Upper lobe of left lung (tissue), 4 donors: ENCODE measurements around the gene ITGA1.

ENCODE experiments used
- CTCF ChIP-seq, 6 experiments: fragments of 450-650 bp in 4 of 6; fragments of 200-600 bp in 2 of 6; sonication (generic) in 2 of 6; IDR thresholded peaks; one replicate each; pipeline ENCODE4 v1.5.1; 2016 to 2019; ENCODE audit warnings: antibody characterized with exemption in 6 of 6
- POLR2A ChIP-seq, 4 donors: fragments of 450-650 bp; IDR thresholded peaks; one replicate each; pipeline ENCODE4 v1.5.1; 2016 to 2017; ENCODE audit warnings: antibody characterized with exemption in 4 of 4, mild to moderate bottlenecking in 2 of 4
- POLR2AphosphoS5 ChIP-seq, 2 donors: sonication (generic); formaldehyde crosslinking; IDR thresholded peaks; one replicate each; pipeline ENCODE4 v1.5.1; 2017; ENCODE audit warnings: antibody characterized with exemption in 2 of 2

DNA sequence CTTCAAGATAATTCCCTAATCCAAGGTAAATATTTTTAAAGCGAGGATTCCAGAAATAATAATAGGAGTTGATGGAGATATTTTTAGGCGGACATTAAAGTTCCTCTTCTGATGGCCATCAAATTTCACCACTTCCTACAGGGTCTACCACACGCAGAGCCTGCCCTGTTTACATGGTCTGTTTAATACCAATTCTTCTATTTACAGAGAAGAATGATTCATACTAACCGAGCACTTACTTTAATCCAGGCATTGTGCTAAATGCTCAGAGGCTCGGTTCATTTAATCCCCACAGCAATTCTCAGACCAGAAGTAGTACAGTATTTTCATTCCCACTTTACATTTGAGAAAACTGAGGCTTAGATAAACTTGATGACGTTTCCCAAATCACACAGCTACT is 3.0 kb upstream of the ITGA1 start:
- TF ChIP-seq POLR2AphosphoS5 (IDR thresholded peaks at IDR 0.05): no peak
- TF ChIP-seq CTCF (IDR thresholded peaks at IDR 0.05): no peak
- TF ChIP-seq POLR2A (IDR thresholded peaks at IDR 0.05): no peak
